Activated CD4-positive, alpha-beta T cell treated with anti-CD3 and anti-CD28 coated beads for 4 hours (primary cell): ENCODE measurements around the gene PSORS1C2.
A peak's percentile ranks its signal among the peaks of the same experiment; 100 is the strongest.
"Not testable (repeated sequence)": the region's sequence is repeated elsewhere in the genome, so short reads cannot be mapped to it uniquely, and the experiment has no call there.

Source experiments
- DNase-seq, 2 donors: peaks; one replicate each; pipeline ENCODE4 v3.0.0-alpha.2; 2020

PSORS1C2 gene

DNA sequence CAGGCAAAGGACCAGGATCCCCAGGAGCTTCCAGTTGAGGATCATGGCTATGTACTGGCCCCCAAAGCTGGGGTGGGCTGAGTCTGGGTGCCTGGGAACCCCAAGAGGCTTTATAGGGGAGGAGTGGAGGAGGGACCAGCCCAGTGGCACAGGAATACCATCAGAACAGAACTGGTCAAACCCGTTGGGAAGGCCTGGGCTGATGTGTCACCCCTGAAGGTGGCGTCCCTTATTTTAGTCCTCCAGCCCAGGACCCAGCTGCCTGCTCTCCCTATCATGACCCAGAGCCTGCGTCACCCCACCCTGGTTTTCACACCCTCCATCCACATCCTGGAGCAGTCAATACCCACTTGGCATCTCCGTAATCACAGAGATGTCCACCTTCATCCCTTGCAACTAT lies at the start of gene PSORS1C2:
TSS of gene PSORS1C2 (minus strand) at position 85 of the 400 bp plus-strand sequence. CDS start at position 45, 40 bp downstream.
- no peak for DNase-seq

GRCh38 chr6:31187780-31188194 lies 48.9 kb upstream of the PSORS1C2 start:
- no peak for DNase-seq

DNA sequence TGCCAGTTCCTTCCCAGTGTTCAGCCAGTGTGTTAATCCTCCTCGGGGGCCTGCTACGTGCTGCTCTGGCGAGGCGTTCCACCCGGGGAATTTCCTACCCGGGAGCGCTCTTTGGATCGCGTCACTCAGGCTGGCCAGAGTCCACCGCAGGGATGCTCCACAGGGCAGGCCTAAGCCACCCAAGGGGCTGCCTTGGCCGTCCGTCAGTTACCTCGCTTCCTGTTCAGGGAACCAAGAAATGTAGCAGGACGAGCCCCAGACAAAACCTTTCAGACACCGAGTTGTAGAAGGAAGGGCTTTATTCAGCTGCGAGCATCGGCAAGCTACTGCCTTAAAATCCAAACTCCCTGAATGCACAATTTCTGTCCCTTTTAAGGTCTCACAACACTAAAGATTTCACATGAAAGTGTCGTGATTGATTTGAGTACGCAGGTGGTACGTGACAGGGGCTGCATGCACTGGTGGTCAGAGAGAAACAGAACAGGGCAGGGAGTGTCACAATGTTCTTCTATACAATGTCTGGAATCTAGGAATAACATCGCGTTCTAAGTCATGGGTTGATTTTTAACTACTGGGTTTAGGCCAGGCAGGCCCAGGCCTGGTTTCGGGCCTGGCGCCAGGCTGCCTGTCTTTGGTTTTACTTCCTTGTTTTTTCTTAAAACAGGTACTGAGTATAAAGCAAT lies 47.3 kb upstream of the PSORS1C2 start:
- no peak for DNase-seq

DNA sequence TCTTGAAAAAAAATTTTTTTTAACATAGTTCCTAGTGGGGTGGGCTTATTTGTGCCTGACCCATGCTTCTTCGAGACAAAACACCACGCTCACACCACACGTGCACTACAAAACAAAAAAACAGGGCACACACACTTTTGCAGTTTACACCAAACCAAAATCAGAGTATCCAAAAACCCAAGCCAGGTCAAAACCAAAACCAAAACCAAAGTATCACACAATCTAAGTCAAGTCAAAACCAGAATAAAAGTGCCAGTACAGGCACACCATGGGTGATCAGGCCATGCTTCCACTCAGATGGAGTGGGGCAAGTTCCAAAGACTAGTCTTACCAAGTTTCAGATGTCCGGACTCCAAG lies 46.8 kb upstream of the PSORS1C2 start:
- DNase-seq, result not testable (repeated sequence)

GRCh38 chr6:31183859-31184258 lies 45.0 kb upstream of the PSORS1C2 start:
- not testable (repeated sequence) for DNase-seq

GRCh38 chr6:31183287-31183686 lies 44.4 kb upstream of the PSORS1C2 start:
- DNase-seq, result not testable (repeated sequence)

DNA sequence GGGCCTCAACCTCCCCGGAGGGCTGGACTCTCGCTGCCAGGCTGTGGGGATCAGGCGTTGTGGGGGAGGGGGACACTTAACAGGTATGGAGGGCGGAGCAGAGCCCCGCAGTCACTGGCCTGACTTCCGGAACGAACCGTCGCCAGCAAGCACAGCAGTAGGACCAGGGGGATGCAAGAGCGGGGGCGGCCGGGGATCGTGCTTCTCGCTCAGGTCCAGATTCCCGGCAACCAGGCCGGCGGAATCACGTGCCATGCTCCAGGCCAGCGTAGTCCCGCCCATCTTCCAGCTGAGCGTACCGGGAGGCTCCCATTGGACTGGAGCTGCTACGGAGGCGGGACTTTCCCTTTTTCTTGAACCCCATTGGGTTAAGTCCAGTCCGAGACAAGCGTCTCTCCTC lies 41.6 kb upstream of the PSORS1C2 start:
- DNase-seq, result peak; percentile 51 to 75

DNA sequence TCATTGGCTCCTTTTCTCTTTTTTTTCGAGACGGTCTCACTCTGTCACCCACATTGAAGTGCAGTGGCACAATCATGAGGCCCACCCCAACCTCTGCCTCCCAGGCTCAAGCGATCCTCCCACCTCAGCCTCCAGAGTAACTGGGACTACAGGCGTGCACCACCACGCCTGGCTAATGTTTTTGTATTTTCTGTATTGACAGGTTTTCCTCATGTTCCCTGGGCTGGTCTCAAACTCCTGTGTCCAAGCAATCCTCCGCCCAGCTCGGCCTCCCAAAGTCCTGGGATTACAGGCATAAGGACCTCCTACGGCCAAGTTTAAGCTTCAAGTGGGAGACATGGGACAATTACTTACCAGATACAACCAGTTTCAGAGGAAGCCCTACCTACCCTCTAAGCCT lies 41.0 kb upstream of the PSORS1C2 start:
- DNase-seq, result no peak

DNA sequence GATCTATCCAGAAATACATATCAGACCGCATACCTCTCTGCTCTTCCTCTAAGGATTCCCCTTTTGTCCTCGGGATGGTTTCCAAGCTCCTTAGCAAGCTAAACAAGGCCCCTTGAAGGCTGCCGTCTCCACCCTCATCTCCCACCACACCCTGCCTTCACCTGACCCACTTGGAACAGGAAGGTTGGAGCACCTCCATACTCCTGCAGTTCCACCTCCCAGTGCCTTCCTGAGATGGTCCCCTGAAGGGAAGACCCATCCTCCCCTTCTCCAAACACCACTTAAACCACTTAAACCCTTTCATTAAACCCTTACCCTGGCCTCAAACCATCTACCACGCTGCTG lies 40.1 kb upstream of the PSORS1C2 start:
- DNase-seq, result no peak

- DNase-seq, result no peak
Measured at GRCh38 chr6:31178143-31179041, 39.5 kb upstream of the PSORS1C2 start.

GRCh38 chr6:31175971-31176370 lies 37.1 kb upstream of the PSORS1C2 start:
- DNase-seq, result no peak

DNA sequence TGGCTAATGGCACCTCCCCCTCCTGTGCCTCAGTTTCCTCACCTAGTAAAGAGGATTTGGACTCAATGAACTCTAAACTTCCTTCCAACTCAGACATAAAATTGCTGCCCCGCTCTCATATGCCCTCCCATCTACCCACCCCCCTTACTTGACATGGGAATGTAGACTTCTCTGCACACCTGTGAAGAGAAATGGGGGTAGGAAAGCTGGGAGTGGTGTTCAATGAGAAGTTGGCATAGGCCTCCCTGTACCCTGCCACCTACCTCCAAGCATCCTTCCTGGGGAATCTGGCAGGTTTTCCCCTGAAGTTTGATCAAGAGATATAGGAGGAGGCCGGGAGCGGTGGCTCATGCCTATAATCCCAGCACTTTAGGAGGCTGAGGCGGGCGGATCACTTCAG lies 35.5 kb upstream of the PSORS1C2 start:
- DNase-seq, result no peak

- DNase-seq, result no peak
Measured at GRCh38 chr6:31173406-31173805, 34.5 kb upstream of the PSORS1C2 start.

DNA sequence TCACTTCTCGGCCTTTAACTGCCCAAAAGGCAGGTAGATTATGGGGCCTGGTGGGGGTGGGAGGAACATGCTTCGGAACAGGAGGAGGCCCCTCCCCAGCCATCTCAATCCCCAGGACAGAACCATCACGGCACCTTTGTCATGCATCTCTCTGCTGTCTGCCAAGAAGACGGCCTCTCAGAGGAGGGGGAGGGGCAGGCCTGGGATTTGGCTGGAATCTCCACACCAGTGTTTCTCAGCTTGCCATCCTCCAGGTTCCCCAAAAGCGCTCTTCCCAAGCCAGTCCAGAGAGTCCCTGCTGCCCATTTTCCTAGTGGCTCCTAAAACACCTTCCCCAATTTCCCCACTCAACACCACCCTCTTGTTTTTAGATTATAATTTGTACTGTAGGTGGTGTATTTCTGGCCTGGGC lies 34.1 kb upstream of the PSORS1C2 start:
- no peak for DNase-seq

- no peak for DNase-seq
Measured at GRCh38 chr6:31171931-31172905, 33.4 kb upstream of the PSORS1C2 start.

GRCh38 chr6:31170987-31171671 lies 32.3 kb upstream of the PSORS1C2 start:
- DNase-seq, result no peak

DNA sequence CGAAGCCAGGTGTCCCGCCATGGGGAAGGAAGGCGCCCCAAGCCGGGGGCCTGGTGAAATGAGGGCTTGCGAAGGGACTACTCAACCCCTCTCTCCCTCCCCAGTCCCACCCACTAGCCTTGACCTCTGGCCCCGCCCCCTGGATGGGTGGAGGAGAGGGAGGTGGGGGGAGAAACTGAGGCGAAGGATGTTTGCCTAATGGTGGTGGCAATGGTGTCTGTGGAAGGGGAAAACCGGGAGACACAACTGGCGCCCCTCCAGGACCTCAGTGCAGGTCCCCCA lies 31.7 kb upstream of the PSORS1C2 start, which contains the start of gene POU5F1:
TSS of gene POU5F1 (minus strand) at position 83 of the 282 bp plus-strand sequence. CDS start at position 21, 62 bp downstream.
- DNase-seq, result no peak

GRCh38 chr6:31169858-31170599 lies 31.2 kb upstream of the PSORS1C2 start:
- not testable (repeated sequence) for DNase-seq

- no peak for DNase-seq
Measured at GRCh38 chr6:31169123-31169857, 30.4 kb upstream of the PSORS1C2 start.

- DNase-seq, result no peak
Measured at GRCh38 chr6:31168606-31169005, 29.7 kb upstream of the PSORS1C2 start.

DNA sequence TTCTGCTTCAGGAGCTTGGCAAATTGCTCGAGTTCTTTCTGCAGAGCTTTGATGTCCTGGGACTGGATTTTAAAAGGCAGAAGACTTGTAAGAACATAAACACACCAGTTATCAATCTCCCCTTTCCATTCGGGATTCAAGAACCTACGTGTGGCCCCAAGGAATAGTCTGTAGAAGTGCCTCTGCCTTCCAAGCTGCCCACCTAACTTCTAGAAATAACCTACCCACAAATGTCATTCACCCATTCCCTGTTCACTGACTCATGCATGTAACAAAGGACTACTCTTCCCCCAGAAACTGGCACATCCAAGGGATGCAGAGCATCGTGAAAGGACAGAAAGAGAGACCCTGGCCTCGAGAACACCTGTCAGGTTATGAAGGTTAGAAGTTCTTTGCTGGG lies 27.1 kb upstream of the PSORS1C2 start:
- DNase-seq, result no peak
